Activated T-cell treated with anti-CD3 and anti-CD28 coated beads, Interleukin-2, amount 50 U/mL, for 48 hours (primary cell): ENCODE measurements around the gene CDKN1C.

ENCODE experiments used
- DNase-seq, 2 experiments: peaks; one replicate each; pipeline ENCODE4 v3.0.0-alpha.2; 2020

The CDKN1C gene

DNA sequence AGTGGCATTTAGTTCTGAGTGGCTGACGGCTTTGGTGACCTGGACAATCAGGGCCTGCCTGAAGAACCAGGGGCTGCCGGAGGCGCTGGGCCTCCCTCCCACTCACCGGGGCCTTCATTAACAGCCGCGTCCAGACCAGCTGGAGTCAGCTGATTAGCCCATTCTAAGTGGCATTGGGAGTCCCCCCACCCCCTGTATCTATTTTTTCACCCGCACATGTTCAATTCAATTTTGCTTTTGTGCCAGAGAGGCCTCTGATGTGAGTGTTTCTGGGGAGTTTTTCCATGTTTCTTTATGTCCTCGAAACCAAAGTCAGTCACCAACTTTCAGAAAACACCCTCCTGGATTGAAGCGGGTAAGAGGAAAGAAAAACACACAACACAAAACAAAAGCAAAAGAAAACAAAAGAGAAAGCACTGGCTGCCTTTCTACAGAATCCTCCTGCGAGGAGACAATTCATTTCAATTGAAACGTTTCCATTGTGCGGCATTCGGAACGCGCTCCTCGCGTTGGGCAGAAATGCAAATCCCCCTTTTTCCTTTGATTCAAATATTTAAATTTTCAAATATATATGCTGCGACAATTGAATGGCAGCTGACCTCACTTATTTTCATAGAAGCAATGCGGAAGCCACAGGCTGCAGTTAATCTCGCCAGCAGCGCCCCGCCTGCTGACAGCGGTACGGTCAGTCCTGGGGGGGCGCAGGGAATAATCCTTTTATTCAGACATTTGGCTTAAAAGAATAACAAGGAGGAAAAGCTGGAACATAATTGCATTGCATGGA is 17.7 kb downstream of the CDKN1C start:
- DNase-seq = no peak

- DNase-seq = no peak
These were observed 18.4 kb downstream of the CDKN1C start for GRCh38 chr11:2867142-2867541.

DNA sequence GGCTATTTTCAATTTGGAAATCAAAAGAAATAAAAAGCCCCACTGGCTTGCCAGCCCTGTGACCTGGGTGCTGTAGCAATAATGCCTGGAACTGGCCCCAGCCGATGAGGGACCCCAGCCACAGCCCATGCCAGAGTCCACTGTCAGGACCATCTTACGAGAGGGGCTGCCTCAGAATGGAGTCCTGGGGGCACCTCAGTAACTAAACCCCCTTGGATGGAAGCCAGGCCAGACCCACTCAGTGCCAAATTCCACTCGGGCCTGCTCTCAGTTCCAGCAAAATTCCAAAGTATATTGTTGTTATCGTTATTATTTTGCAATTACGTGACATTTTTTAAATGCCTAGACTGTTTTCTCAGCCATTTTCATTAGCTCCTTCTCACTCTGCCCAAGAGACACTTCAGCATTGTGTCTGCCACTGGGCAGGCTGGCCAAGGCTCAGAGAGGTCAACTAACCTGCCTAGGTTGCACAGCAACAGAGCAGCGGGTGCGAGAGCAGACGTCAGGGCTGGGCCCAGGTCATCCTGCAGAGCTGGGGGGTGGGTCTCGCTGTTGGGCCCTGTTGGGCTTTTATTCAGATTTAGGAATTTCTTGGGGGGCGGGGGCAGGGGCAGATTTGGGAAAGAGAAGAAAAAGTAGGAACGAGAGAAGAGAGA is 19.5 kb downstream of the CDKN1C start:
- DNase-seq = no peak

- DNase-seq = no peak
These were observed 20.7 kb downstream of the CDKN1C start for GRCh38 chr11:2864901-2865300.

DNA sequence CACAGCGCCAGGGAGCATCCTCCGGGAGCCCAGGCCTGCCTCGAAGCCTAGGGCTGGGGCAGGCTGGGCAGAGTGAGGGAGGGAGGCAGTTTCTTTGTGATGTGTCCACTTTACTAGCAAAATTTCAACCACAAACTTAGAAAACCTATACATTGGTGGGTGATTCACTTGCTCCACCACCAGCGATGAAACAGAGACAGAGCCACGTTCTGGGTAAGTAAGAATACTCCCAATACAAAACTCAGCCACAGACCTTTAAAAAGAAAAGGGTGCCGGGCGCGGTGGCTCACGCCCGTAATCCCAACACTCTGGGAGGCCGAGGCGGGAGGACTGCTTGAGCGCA is 22.3 kb downstream of the CDKN1C start:
- no peak for DNase-seq

GRCh38 chr11:2862395-2863275 is 22.9 kb downstream of the CDKN1C start:
- no peak for DNase-seq

GRCh38 chr11:2860636-2861035 is 24.9 kb downstream of the CDKN1C start:
- DNase-seq = peak; percentile 47 to 55

DNA sequence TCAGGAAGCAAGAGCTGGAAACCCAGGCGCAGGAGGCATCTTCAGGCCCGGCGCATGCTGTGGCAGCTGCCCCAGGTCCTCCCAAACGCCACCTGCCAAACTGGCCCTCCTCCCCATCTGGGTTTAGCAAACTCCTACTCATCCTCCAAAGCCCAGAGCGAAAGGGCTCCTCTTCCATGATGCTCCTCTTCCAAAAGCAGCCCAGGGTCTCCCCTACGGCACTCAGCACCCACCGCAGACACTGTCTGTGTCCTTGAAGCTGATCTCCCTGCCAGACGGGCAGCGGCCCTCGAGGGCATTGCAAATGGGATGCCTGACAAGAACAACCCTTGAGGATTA is 25.9 kb downstream of the CDKN1C start:
- DNase-seq = no peak

GRCh38 chr11:2858995-2859698 is 26.4 kb downstream of the CDKN1C start:
- no peak for DNase-seq

DNA sequence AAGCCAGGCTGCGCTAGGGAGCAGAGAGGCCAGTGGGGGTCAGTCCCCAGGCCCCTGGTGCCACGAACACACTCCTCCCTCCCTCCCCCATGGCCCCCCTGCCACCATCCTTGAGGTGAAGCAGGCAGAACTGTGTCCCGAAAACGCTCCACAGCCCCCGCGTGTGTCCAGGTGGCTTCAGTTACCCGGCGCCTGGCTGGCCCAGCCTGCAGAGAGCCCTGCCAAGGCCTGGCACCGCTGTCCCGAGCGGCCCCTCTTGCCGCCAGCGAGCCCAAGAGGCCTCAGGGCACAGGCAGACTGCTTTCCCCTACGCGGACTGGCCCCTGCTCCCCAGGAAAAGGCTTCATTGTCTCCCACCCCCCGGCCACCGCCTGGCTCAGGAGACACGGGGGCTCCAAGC is 27.7 kb downstream of the CDKN1C start:
- no peak for DNase-seq

- no peak for DNase-seq
These were observed 28.3 kb downstream of the CDKN1C start for GRCh38 chr11:2857276-2857675.

DNA sequence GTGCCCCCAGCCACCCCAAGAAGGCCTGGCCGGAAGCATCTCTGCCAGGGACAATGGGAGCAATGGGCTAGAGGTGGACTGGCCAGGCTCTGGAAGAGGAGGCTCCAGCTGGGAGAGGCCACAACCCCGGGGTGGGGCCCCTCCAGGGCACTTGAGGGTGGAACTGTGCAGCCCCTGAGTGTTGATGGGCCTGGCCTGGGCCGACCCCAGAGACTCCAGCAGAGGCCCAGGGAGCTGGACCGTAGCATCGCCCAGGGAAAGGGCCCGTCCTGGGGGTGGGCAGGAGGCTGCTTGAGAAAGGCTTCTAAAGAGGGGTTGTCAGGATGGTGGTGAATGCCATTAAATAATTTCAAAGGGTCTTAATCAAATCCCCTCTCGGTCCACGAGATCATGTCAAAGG is 30.4 kb downstream of the CDKN1C start:
- no peak for DNase-seq

DNA sequence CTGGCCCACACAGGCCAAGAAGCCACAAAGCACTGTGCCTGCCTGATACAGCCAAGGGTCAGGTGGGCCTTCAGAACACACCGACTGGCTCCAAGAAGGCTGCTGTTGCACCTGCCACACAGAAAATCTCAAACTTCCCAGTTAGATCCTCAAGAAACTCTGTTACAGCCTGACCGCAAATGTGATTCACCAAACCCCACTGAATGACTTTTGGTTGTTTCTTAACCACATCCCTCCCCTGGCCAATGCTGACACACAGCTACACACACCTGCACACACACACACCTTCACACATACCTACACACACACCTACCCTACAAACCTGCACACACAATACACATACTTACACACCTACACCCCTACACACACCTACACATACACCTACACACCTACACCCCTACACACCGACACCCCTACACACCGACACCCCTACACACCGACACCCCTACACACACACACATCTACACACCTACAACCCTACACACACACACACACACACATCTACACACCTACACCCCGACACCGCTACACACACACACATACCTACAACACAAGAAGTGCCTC is 31.5 kb downstream of the CDKN1C start:
- no peak for DNase-seq

- no peak for DNase-seq
These were observed 32.2 kb downstream of the CDKN1C start for GRCh38 chr11:2853401-2853800.

GRCh38 chr11:2849994-2850770 is 35.4 kb downstream of the CDKN1C start:
- no peak for DNase-seq

- no peak for DNase-seq
These were observed 37.1 kb downstream of the CDKN1C start for GRCh38 chr11:2848497-2848896.

DNA sequence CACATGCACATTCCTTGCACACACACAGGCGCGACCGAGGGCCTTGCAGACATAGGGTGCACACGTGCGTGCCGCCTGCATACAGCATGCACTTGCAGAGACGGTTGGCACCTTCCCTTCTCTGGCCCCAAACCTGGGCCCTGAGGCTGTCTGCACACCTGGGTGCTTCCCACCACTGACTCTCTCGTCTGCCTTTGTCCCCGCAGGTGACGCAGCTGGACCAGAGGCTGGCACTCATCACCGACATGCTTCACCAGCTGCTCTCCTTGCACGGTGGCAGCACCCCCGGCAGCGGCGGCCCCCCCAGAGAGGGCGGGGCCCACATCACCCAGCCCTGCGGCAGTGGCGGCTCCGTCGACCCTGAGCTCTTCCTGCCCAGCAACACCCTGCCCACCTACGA is 38.0 kb downstream of the CDKN1C start:
- DNase-seq = no peak

GRCh38 chr11:2846470-2846869 is 39.1 kb downstream of the CDKN1C start:
- DNase-seq = no peak

GRCh38 chr11:2846056-2846455 is 39.5 kb downstream of the CDKN1C start:
- no peak for DNase-seq

- no peak for DNase-seq
These were observed 40.6 kb downstream of the CDKN1C start for GRCh38 chr11:2844996-2845395.

DNA sequence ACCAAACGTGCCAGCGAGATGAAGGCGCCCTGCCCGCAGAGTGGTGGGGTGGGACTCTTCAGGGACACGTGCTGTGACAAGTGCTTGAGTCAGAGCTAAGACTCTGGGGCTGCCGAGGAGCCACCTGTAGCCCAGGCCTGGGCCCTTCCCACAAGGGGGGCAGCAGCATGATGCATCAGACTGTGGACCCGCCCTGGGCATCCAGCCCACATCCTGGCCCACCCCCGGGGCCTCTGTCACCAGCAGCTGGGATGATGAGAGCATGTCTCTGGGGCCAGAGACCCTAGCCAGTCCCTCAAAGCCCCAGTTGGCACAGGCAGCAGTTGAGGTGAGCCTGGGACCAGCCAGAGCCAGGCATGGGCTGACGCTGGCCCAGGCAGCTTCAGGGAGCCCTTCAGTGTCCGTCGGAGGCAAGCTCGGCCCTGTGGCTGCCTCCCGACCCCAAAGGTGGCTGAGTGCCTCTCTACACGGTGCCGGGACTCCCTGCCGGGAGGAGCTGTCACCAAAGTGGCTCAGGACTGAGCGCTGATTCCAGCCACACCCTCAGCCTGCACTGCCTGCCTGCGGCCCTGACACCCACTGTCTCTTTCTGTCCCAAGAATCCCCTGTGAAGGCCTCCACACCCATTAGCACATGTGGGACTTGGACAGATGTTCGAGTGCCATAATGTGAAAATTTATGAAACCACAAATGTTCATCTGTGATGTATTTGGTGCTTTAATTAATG is 41.3 kb downstream of the CDKN1C start:
- no peak for DNase-seq
